ENCODE measurements around the gene HCN2. TPM values are rescaled to one million over a fixed set of nuclear protein-coding genes. Genes with fewer than 3 reads are reported as not detected.

HCN2 gene
- total and polyA plus RNA-seq, 2 of the 13 experiments (the other 11 are each of a cell fraction or from before 2014, with no cell fraction given): 0.01 TPM; not detected in 1

DNA sequence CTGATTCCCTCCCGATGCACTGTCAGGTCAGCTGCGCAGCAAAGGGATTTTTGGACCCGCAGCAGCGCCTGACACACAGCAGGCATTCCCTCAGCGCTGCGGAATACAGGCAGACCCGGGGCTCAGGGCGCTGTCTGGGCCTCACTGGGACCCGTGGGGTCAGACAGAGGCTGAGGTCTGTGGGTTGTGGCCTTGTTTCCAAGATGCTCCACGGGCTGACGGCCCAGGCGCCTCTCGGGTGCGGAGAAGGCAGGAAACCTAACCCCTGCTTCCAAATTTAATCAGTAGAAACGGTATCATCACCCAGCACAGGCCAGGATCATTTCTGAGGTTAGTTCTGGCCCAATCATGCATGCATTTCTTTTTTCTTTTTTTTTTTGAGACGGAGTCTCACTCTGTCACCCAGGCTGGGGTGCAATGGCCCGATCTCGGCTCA, 74.0 kb downstream of the HCN2 start (continued):
- TF ChIP-seq, protein P1, sequence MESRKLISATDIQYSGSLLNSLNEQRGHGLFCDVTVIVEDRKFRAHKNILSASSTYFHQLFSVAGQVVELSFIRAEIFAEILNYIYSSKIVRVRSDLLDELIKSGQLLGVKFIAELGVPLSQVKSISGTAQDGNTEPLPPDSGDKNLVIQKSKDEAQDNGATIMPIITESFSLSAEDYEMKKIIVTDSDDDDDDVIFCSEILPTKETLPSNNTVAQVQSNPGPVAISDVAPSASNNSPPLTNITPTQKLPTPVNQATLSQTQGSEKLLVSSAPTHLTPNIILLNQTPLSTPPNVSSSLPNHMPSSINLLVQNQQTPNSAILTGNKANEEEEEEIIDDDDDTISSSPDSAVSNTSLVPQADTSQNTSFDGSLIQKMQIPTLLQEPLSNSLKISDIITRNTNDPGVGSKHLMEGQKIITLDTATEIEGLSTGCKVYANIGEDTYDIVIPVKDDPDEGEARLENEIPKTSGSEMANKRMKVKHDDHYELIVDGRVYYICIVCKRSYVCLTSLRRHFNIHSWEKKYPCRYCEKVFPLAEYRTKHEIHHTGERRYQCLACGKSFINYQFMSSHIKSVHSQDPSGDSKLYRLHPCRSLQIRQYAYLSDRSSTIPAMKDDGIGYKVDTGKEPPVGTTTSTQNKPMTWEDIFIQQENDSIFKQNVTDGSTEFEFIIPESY (CRISPR knock-in tag; IDR thresholded peaks at IDR 0.05): no peak
- TF ChIP-seq, protein P2, sequence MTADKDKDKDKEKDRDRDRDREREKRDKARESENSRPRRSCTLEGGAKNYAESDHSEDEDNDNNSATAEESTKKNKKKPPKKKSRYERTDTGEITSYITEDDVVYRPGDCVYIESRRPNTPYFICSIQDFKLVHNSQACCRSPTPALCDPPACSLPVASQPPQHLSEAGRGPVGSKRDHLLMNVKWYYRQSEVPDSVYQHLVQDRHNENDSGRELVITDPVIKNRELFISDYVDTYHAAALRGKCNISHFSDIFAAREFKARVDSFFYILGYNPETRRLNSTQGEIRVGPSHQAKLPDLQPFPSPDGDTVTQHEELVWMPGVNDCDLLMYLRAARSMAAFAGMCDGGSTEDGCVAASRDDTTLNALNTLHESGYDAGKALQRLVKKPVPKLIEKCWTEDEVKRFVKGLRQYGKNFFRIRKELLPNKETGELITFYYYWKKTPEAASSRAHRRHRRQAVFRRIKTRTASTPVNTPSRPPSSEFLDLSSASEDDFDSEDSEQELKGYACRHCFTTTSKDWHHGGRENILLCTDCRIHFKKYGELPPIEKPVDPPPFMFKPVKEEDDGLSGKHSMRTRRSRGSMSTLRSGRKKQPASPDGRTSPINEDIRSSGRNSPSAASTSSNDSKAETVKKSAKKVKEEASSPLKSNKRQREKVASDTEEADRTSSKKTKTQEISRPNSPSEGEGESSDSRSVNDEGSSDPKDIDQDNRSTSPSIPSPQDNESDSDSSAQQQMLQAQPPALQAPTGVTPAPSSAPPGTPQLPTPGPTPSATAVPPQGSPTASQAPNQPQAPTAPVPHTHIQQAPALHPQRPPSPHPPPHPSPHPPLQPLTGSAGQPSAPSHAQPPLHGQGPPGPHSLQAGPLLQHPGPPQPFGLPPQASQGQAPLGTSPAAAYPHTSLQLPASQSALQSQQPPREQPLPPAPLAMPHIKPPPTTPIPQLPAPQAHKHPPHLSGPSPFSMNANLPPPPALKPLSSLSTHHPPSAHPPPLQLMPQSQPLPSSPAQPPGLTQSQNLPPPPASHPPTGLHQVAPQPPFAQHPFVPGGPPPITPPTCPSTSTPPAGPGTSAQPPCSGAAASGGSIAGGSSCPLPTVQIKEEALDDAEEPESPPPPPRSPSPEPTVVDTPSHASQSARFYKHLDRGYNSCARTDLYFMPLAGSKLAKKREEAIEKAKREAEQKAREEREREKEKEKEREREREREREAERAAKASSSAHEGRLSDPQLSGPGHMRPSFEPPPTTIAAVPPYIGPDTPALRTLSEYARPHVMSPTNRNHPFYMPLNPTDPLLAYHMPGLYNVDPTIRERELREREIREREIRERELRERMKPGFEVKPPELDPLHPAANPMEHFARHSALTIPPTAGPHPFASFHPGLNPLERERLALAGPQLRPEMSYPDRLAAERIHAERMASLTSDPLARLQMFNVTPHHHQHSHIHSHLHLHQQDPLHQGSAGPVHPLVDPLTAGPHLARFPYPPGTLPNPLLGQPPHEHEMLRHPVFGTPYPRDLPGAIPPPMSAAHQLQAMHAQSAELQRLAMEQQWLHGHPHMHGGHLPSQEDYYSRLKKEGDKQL (CRISPR knock-in tag; IDR thresholded peaks at IDR 0.05; ENCODE audit: low read depth): no peak
- TF ChIP-seq, protein P3, sequence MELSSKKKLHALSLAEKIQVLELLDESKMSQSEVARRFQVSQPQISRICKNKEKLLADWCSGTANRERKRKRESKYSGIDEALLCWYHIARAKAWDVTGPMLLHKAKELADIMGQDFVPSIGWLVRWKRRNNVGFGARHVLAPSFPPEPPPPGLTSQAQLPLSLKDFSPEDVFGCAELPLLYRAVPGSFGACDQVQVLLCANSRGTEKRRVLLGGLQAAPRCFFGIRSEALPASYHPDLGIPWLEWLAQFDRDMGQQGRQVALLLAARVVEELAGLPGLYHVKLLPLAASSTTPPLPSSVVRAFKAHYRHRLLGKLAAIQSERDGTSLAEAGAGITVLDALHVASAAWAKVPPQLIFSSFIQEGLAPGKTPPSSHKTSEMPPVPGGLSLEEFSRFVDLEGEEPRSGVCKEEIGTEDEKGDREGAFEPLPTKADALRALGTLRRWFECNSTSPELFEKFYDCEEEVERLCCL (CRISPR knock-in tag; IDR thresholded peaks at IDR 0.05; ENCODE audit: borderline replicate concordance): no peak
- TF ChIP-seq TCF7L2 (IDR thresholded peaks at IDR 0.05; ENCODE audit: low read depth, low read length) (no peak), FOXJ3 (CRISPR knock-in tag; IDR thresholded peaks at IDR 0.05; ENCODE audit: borderline replicate concordance) (no peak), CBX5 (CRISPR knock-in tag; IDR thresholded peaks at IDR 0.05; ENCODE audit: borderline replicate concordance) (peak; percentile 2; the same call in 1 of the 2 replicates), NFKB2 (CRISPR knock-in tag; IDR thresholded peaks at IDR 0.05; ENCODE audit: borderline replicate concordance) (0 out of 2 replicates have a peak, but pooled peaks have one; percentile 25), ZSCAN25 (CRISPR knock-in tag; IDR thresholded peaks at IDR 0.05) (no peak), ZNF333 (CRISPR knock-in tag; IDR thresholded peaks at IDR 0.05; ENCODE audit: borderline replicate concordance) (no peak), HCFC1 (IDR thresholded peaks at IDR 0.05; ENCODE audit: low read depth, low read length) (no peak), ARHGAP35 (CRISPR knock-in tag; IDR thresholded peaks at IDR 0.05; ENCODE audit: borderline replicate concordance) (peak; percentile 7; the same call in 1 of the 2 replicates)
- TF ChIP-seq, protein P4, sequence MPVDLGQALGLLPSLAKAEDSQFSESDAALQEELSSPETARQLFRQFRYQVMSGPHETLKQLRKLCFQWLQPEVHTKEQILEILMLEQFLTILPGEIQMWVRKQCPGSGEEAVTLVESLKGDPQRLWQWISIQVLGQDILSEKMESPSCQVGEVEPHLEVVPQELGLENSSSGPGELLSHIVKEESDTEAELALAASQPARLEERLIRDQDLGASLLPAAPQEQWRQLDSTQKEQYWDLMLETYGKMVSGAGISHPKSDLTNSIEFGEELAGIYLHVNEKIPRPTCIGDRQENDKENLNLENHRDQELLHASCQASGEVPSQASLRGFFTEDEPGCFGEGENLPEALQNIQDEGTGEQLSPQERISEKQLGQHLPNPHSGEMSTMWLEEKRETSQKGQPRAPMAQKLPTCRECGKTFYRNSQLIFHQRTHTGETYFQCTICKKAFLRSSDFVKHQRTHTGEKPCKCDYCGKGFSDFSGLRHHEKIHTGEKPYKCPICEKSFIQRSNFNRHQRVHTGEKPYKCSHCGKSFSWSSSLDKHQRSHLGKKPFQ (CRISPR knock-in tag; IDR thresholded peaks at IDR 0.05; ENCODE audit: insufficient replicate concordance): no peak
- TF ChIP-seq, protein P5, sequence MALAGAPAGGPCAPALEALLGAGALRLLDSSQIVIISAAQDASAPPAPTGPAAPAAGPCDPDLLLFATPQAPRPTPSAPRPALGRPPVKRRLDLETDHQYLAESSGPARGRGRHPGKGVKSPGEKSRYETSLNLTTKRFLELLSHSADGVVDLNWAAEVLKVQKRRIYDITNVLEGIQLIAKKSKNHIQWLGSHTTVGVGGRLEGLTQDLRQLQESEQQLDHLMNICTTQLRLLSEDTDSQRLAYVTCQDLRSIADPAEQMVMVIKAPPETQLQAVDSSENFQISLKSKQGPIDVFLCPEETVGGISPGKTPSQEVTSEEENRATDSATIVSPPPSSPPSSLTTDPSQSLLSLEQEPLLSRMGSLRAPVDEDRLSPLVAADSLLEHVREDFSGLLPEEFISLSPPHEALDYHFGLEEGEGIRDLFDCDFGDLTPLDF (CRISPR knock-in tag; IDR thresholded peaks at IDR 0.05): no peak
- TF ChIP-seq, protein P6, sequence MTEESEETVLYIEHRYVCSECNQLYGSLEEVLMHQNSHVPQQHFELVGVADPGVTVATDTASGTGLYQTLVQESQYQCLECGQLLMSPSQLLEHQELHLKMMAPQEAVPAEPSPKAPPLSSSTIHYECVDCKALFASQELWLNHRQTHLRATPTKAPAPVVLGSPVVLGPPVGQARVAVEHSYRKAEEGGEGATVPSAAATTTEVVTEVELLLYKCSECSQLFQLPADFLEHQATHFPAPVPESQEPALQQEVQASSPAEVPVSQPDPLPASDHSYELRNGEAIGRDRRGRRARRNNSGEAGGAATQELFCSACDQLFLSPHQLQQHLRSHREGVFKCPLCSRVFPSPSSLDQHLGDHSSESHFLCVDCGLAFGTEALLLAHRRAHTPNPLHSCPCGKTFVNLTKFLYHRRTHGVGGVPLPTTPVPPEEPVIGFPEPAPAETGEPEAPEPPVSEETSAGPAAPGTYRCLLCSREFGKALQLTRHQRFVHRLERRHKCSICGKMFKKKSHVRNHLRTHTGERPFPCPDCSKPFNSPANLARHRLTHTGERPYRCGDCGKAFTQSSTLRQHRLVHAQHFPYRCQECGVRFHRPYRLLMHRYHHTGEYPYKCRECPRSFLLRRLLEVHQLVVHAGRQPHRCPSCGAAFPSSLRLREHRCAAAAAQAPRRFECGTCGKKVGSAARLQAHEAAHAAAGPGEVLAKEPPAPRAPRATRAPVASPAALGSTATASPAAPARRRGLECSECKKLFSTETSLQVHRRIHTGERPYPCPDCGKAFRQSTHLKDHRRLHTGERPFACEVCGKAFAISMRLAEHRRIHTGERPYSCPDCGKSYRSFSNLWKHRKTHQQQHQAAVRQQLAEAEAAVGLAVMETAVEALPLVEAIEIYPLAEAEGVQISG (CRISPR knock-in tag; IDR thresholded peaks at IDR 0.05): no peak

Measured in HepG2 (cell line).